MM.1S (cell line): ENCODE measurements around the gene TIMM50.

Experiments
- CTCF ChIP-seq: fragments of 300-600 bp; sonication (generic); IDR thresholded peaks from 2 replicates; pipeline ENCODE4 v1.5.1; 2016; ENCODE audit warnings: antibody characterized with exemption, low read length, mixed read lengths
- EZH2 ChIP-seq: fragments of 300-600 bp; sonication (generic); optimal IDR thresholded peaks from 2 replicates; pipeline ENCODE3; 2017; ENCODE audit warnings: low read depth, mild to moderate bottlenecking, antibody characterized with exemption, low read length, mixed read lengths

- TF ChIP-seq CTCF (no peak), EZH2 (no peak)
Measured at GRCh38 chr19:39512988-39513387, 32.4 kb downstream of the TIMM50 start.
